GM18520 (cell line): ENCODE measurements around the gene MAGEE2.
"Not testable (repeated sequence)": the region's sequence is repeated elsewhere in the genome, so short reads cannot be mapped to it uniquely, and the experiment has no call there.

Source experiments
- ATAC-seq: cut with Tn5 transposase; IDR thresholded peaks from one replicate; pipeline ENCODE4 v1.9.1; 2021; ENCODE audit not compliant: unreplicated experiment

Gene MAGEE2

GRCh38 chrX:75784680-75785491, at the start of gene MAGEE2:
TSS of gene MAGEE2 (minus strand) at chrX:75785254. CDS start at chrX:75785051, 203 bp downstream.
- ATAC-seq, result no peak

- no peak for ATAC-seq
Measured at GRCh38 chrX:75786290-75786689, 1.2 kb upstream of the MAGEE2 start.

GRCh38 chrX:75781611-75782010, 3.4 kb downstream of the MAGEE2 start:
- no peak for ATAC-seq

GRCh38 chrX:75768063-75768462, 17.0 kb downstream of the MAGEE2 start:
- ATAC-seq, result not testable (repeated sequence)

- no peak for ATAC-seq
Measured at GRCh38 chrX:75748431-75748830, 36.6 kb downstream of the MAGEE2 start.

- no peak for ATAC-seq
Measured at GRCh38 chrX:75746891-75747639, 38.0 kb downstream of the MAGEE2 start.
